H54 (cell line): ENCODE data around the gene HLA-G.
A peak's percentile ranks its signal among the peaks of the same experiment; 100 is the strongest.
"Not testable (repeated sequence)": the region's sequence is repeated elsewhere in the genome, so short reads cannot be mapped to it uniquely, and the experiment has no call there.

Experiments used
- DNase-seq: peaks from one replicate; pipeline ENCODE4 v3.0.0; 2011; ENCODE audit warnings: low spot score, mixed read lengths; ENCODE audit not compliant: insufficient read length
- FAIRE-seq: peaks from 3 replicates; lab custom pipeline; 2011; peaks lifted over from hg19 to GRCh38; lab: Jason Lieb, UNC
- POLR2A ChIP-seq: IDR thresholded peaks from 2 replicates; pipeline ENCODE4 v1.6.1; 2011; ENCODE audit warnings: low read depth, mild to moderate bottlenecking, low read length

The HLA-G gene

DNA sequence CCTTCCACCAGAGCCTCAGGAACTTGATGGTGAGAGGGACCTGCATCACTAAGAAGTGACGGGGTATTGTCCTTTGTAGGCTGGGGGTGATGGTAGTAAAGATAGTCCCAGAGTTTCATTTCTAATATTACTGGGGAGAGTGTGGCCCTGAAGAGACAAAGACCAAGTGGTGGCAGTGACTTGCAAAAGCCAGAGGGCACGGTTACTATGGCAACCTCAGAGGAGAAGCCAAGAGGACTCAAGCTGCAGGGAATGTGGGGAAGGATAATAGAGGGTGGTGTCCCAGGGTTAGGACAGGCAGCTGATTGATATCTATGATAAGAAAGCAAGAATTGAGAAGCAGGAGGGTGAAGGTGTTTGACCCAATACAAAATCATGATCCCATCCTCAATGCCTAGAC, 42.5 kb downstream of the HLA-G start:
- DNase-seq (no peak), FAIRE-seq (no peak)
- TF ChIP-seq POLR2A = no peak

DNA sequence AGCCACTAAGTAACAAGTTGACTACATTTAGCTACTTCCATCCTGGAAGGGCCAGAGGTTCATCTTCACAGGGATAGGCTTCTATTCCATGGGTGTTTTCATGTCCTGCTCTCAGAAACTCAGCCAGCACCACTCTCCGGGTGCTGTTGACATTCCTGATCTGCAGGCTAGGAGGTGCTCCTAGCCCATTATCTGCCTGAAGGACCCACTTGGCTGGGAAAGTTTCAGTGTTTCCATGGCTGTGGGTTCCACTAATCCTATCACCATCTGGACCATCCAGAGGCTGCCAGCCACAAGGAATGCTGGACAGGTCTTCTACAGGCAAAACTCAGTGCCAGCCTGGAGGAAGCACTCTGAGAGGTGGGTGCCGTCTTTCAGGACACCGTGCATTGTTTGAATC, 45.2 kb downstream of the HLA-G start:
- DNase-seq = no peak
- FAIRE-seq = no peak
- TF ChIP-seq POLR2A = no peak

DNA sequence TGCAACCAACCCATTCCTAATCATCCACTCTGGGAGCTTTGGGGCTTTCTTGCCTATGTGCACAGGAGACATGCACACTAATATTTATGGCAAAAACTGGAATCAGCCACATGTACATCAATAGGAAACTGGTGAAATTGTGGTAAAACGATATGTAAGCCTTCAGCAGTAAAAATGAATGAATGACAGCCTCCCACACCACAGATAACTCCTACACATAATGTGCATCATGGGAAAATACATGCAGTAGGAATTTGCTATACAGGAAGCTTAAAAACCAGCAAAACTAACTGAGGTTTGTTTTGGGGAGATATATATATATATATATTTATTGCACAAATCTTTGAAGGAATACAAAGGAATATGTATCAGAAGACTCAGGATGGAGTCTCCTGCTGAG, 47.6 kb downstream of the HLA-G start:
- DNase-seq = no peak
- FAIRE-seq = peak; percentile 62
- TF ChIP-seq POLR2A = no peak

DNA sequence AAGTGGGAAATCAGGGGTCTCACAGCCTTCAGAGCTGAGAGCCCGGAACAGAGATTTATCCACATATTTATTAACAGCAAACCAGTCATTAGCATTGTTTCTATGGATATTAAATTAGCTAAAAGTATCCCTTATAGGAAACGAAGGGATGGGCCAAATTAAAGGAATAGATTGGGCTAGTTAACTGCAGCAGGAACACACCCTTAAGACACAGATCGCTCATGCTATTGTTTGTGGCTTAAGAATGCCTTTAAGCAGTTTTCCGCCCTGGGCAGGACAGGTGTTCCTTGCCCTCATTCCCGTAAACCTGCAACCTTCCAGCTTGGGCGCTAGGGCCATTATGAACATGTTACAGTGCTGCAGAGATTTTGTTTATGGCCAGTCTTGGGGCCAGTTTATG, 48.1 kb downstream of the HLA-G start:
- not testable (repeated sequence) for DNase-seq, FAIRE-seq
